ENCODE results near the gene MOGAT1.

- TF ChIP-seq ZNF629 (tag by site-specific recombination; IDR thresholded peaks at IDR 0.05) (peak; percentile 44; the same call in 1 of the 2 replicates), ZBTB7A (tag by site-specific recombination; IDR thresholded peaks at IDR 0.05; ENCODE audit: low read depth) (no peak), REST (tag by site-specific recombination; IDR thresholded peaks at IDR 0.05) (no peak), ZNF654 (tag by site-specific recombination; IDR thresholded peaks at IDR 0.05; ENCODE audit: low read depth) (no peak), PBX3 (CRISPR knock-in tag; IDR thresholded peaks at IDR 0.05) (no peak), SALL2 (tag by site-specific recombination; IDR thresholded peaks at IDR 0.05; ENCODE audit: borderline replicate concordance) (no peak), ZNF362 (tag by site-specific recombination; IDR thresholded peaks at IDR 0.05) (no peak), ZNF223 (tag by site-specific recombination; IDR thresholded peaks at IDR 0.05) (no peak), ZBTB44 (tag by site-specific recombination; IDR thresholded peaks at IDR 0.05) (no peak), ZNF76 (tag by site-specific recombination; IDR thresholded peaks at IDR 0.05; ENCODE audit: borderline replicate concordance, low read depth) (no peak), ZNF366 (tag by site-specific recombination; conservative IDR thresholded peaks at IDR 0.05) (no peak), ZNF214 (tag by site-specific recombination; IDR thresholded peaks at IDR 0.05; ENCODE audit: borderline replicate concordance) (no peak), CTCF (tag by site-specific recombination; IDR thresholded peaks at IDR 0.05) (no peak)
Observed at GRCh38 chr2:222753251-222753824, 81.9 kb downstream of the MOGAT1 start.

All from HEK293 (cell line).